GM19043 (cell line): ENCODE measurements around the gene CHIT1.
"Not testable (repeated sequence)": the region's sequence is repeated elsewhere in the genome, so short reads cannot be mapped to it uniquely, and the experiment has no call there.

ENCODE experiments used
- ATAC-seq: cut with Tn5 transposase; IDR thresholded peaks from one replicate; pipeline ENCODE4 v1.9.1; 2021; ENCODE audit warnings: low read depth; ENCODE audit not compliant: unreplicated experiment

Gene CHIT1

GRCh38 chr1:203266140-203266539 is 36.7 kb upstream of the CHIT1 start:
- ATAC-seq: not testable (repeated sequence)

GRCh38 chr1:203265541-203265940 is 36.1 kb upstream of the CHIT1 start:
- no peak for ATAC-seq

GRCh38 chr1:203264052-203264501 is 34.6 kb upstream of the CHIT1 start:
- no peak for ATAC-seq

- ATAC-seq: no peak
Measured at GRCh38 chr1:203263496-203263895, 34.0 kb upstream of the CHIT1 start.

- ATAC-seq: not testable (repeated sequence)
Measured at GRCh38 chr1:203256636-203257035, 27.2 kb upstream of the CHIT1 start.

GRCh38 chr1:203254782-203255181 is 25.3 kb upstream of the CHIT1 start:
- ATAC-seq: not testable (repeated sequence)

GRCh38 chr1:203252678-203253077 is 23.2 kb upstream of the CHIT1 start:
- no peak for ATAC-seq

- ATAC-seq: no peak
Measured at GRCh38 chr1:203251466-203251865, 22.0 kb upstream of the CHIT1 start.

GRCh38 chr1:203250911-203251310 is 21.4 kb upstream of the CHIT1 start:
- no peak for ATAC-seq

- ATAC-seq: no peak
Measured at GRCh38 chr1:203244776-203245175, 15.3 kb upstream of the CHIT1 start.

- not testable (repeated sequence) for ATAC-seq
Measured at GRCh38 chr1:203241708-203242107, 12.2 kb upstream of the CHIT1 start.

- no peak for ATAC-seq
Measured at GRCh38 chr1:203239526-203240305, 10.2 kb upstream of the CHIT1 start.

- no peak for ATAC-seq
Measured at GRCh38 chr1:203239081-203239480, 9.6 kb upstream of the CHIT1 start.

GRCh38 chr1:203238535-203238934 is 9.1 kb upstream of the CHIT1 start:
- no peak for ATAC-seq

- not testable (repeated sequence) for ATAC-seq
Measured at GRCh38 chr1:203234901-203235300, 5.4 kb upstream of the CHIT1 start.

- no peak for ATAC-seq
Measured at GRCh38 chr1:203228670-203229069, 803 bp downstream of the CHIT1 start.

- ATAC-seq: no peak
Measured at GRCh38 chr1:203227371-203228083, 1.9 kb downstream of the CHIT1 start.

- ATAC-seq: no peak
Measured at GRCh38 chr1:203225071-203225470, 4.4 kb downstream of the CHIT1 start.

GRCh38 chr1:203223012-203223775 is 6.3 kb downstream of the CHIT1 start:
- ATAC-seq: no peak

- no peak for ATAC-seq
Measured at GRCh38 chr1:203219934-203220333, 9.5 kb downstream of the CHIT1 start.

- ATAC-seq: no peak
Measured at GRCh38 chr1:203219171-203219570, 10.3 kb downstream of the CHIT1 start.
